Heart left ventricle (tissue), 16 donors: ENCODE results near the gene PKNOX2. TPM values are rescaled to one million over a fixed set of nuclear protein-coding genes. Genes with fewer than 3 reads are reported as not detected.

Experiments used
- ATAC-seq, 4 donors: fragments of 200-7000 bp; cut with Tn5 transposase; one replicate each; pipeline ENCODE4 v1.9.1; 2020 to 2022; ENCODE audit warnings: moderate library complexity in 4 of 4, mild to moderate bottlenecking in 3 of 4, moderate number of reproducible peaks in 1 of 4
- DNase-seq, 5 donors: peaks; one replicate each; pipeline ENCODE4 v3.0.0-alpha.2; 2020
- H3K27ac ChIP-seq, 12 donors: fragments of 200-600 bp; sonication (generic) in 4 of 12; one replicate each; pipeline versions ENCODE4 v1.5.0 to v1.8.0; 2016 to 2022; ENCODE audit warnings: mild to moderate bottlenecking in 2 of 12
- H3K27me3 ChIP-seq, 9 donors: fragments of 200-600 bp; sonication (generic) in 2 of 9; one replicate each; pipeline versions ENCODE4 v1.5.1 to v1.8.0; 2016 to 2022; ENCODE audit warnings: mild to moderate bottlenecking in 3 of 9
- H3K36me3 ChIP-seq, 9 donors: fragments of 200-600 bp; sonication (generic) in 2 of 9; one replicate each; pipeline versions ENCODE4 v1.5.0 to v1.8.0; 2018 to 2022; ENCODE audit warnings: mild to moderate bottlenecking in 2 of 9
- H3K4me1 ChIP-seq, 12 donors: fragments of 200-600 bp; sonication (generic) in 4 of 12; one replicate each; pipeline versions ENCODE4 v1.5.0 to v1.8.0; 2016 to 2022; ENCODE audit warnings: mild to moderate bottlenecking in 3 of 12
- H3K4me3 ChIP-seq, 12 donors: fragments of 200-600 bp; sonication (generic) in 4 of 12; one replicate each; pipeline versions ENCODE4 v1.5.0 to v1.8.0; 2017 to 2022; ENCODE audit warnings: mild to moderate bottlenecking in 9 of 12, moderate library complexity in 4 of 12
- H3K9me3 ChIP-seq, 12 donors: fragments of 200-600 bp; sonication (generic) in 4 of 12; one replicate each; pipeline versions ENCODE4 v1.5.0 to v1.8.0; 2016 to 2022; ENCODE audit warnings: mild to moderate bottlenecking in 1 of 12
- CTCF ChIP-seq, 12 donors: fragments of 200-600 bp; sonication (generic) in 4 of 12; IDR thresholded peaks; one replicate each; pipeline versions ENCODE4 v1.5.0 to v1.8.0; 2018 to 2022; ENCODE audit warnings: antibody characterized with exemption in 12 of 12, mild to moderate bottlenecking in 5 of 12
- POLR2A ChIP-seq, 2 donors: fragments of 450-650 bp; IDR thresholded peaks; one replicate each; pipeline ENCODE4 v1.6.1; 2017; ENCODE audit warnings: antibody characterized with exemption in 2 of 2, mild to moderate bottlenecking in 2 of 2, moderate library complexity in 2 of 2
- WGBS, 4 donors: extraction: QIAGEN DNeasy Blood & Tissue Kit in 2 of 4; methylation state at CpG; one replicate each; pipeline versions ENCODE4 v1.1.5 to v1.1.7; 2013 to 2018; 5-methylcytosine and 5-hydroxymethylcytosine counted together
- intact Hi-C, 10 donors: fragments of 100-400 bp; cut with DNase I; formaldehyde crosslinking; loops; one replicate each; pipeline versions ENCODE4 v1.11.1 to v1.14.2; 2022
- polyA plus RNA-seq, 2 donors: library from polyadenylated mRNA; stranded (reverse); fragments of 200-250 nt; gene quantifications; one replicate each; pipeline ENCODE4 v1.2.3, GENCODE V29; 2013
- total RNA-seq, 9 donors: library from RNA; depleted of rRNA in 2 of 9; stranded (reverse); fragments of >200 nt in 2 of 9; fragmentation: NEBNext Ultra II Directional in 3 of 9; extraction: Animal tissue kit (Norgen Biotek cat#: 25700) in 3 of 9; gene quantifications; one replicate each; pipeline versions ENCODE4 v1.1.0 to v1.2.4, GENCODE V29; 2016 to 2023
- donor health status: ischemic (EF 13 %, LVEDD 7.1; RV severe dilation, severe dysfunction).
- donor health status: healthy with polysubstance abuse.
- donor health status: DM: no; HTN: yes; CAD: no.
- donor health status: DM: no; HTN: no; CAD: no.
- donor health status: ischemic (EF 25% LVEDD 6.9; RV normal size, moderate dysfunction).
- donor health status: ischemic (EF 25% LVEDD 5.7; RV mildly dilated, moderate dysfunction).
- donor health status: healthy.
- donor health status: DM: yes; HTN: yes; CAD: no.
- donor health status: ischemic (EF 35%, LVEDD 5.7; RV mildly dilated, moderate dysfunction).
- donor health status: nonischemic (EF 11% LVEDD 7.7; RV severe dilation, severe dysfunction).
- donor health status: DM: yes; HTN: yes; CAD: no.
- donor health status: PGD.
- donor health status: ischemic (EF 29% LVEDD 5.4; RV normal size, mild dysfunction).
- donor health status: nonischemic (EF 23%, LVEDD 6.1; RV moderate dilation, normal function).

PKNOX2 gene
- total and polyA plus RNA-seq, 11 donors = 3.1 to 9.4 (median 4.5) TPM

GRCh38 chr11:125253795-125254525 is 89.4 kb downstream of the PKNOX2 start:
- 55 to 71% (median 61%) methylated on average over 14 of the region's 14 CpGs for WGBS, 4 donors
- intact Hi-C loops = loop anchor here in 1 of 10 donors (2.0 to 10.0 kb wide), 2 partner anchors 83 to 89 kb away; partner anchors contain the start of gene PKNOX2
- TF ChIP-seq POLR2A (IDR thresholded peaks at IDR 0.05) = no peak
- TF ChIP-seq CTCF (IDR thresholded peaks at IDR 0.05) = no peak

GRCh38 chr11:125256541-125257189 is 92.1 kb downstream of the PKNOX2 start:
- Histone ChIP-seq H3K27me3 (peaks cover 0 to 5% (median 0%) of the 10 kb centered on the region in 9 donors), H3K36me3 (no peaks in the 10 kb centered on the region), H3K4me3 (no peak overlapping the region), H3K9me3 (no peaks in the 10 kb centered on the region), H3K4me1 (peaks cover 0 to 52% (median 2%) of the 10 kb centered on the region in 12 donors), H3K27ac (peak overlapping the region in 4 of 12 donors; percentile 18 to 59 (median 45))
- ATAC-seq (no peak), DNase-seq (no peak)
- WGBS, 4 donors = 51 to 59% (median 57%) methylated on average over 6 of the region's 6 CpGs
- no peak for TF ChIP-seq CTCF (IDR thresholded peaks at IDR 0.05)
- no peak for TF ChIP-seq POLR2A (IDR thresholded peaks at IDR 0.05)
- intact Hi-C loops = loop anchor here in 1 of 10 donors (5.0 to 10.0 kb wide), 2 partner anchors 39 to 92 kb away; partner anchors contain the start of gene PKNOX2

More at GRCh38 chr11:125253795-125254525, 89.4 kb downstream of the PKNOX2 start:
- Histone ChIP-seq H3K4me1 (peaks cover 0 to 35% (median 1%) of the 10 kb centered on the region in 12 donors), H3K27ac (peak overlapping the region in 7 of 12 donors; percentile 10 to 75 (median 65)), H3K9me3 (no peaks in the 10 kb centered on the region), H3K4me3 (no peak overlapping the region), H3K27me3 (no peaks in the 10 kb centered on the region), H3K36me3 (no peaks in the 10 kb centered on the region)
- ATAC-seq (peak in 2 of 4 donors; percentile 57 to 63), DNase-seq (peak in 1 of 5 donors; percentile 44)

- DNase-seq (no peak), ATAC-seq (no peak)
- TF ChIP-seq POLR2A (IDR thresholded peaks at IDR 0.05) = no peak
- peak in 2 of 12 donors; percentile 16 to 19 for TF ChIP-seq CTCF (IDR thresholded peaks at IDR 0.05)
- intact Hi-C loops = loop anchor here in 1 of 10 donors (5.0 to 10.0 kb wide), 2 partner anchors 40 to 92 kb away; partner anchors contain the start of gene PKNOX2
- Histone ChIP-seq H3K4me1 (peaks cover 0 to 57% (median 5%) of the 10 kb centered on the region in 12 donors), H3K27me3 (peaks cover 0 to 5% (median 0%) of the 10 kb centered on the region in 9 donors), H3K4me3 (no peak overlapping the region), H3K27ac (peak overlapping the region in 1 of 12 donors; percentile 13), H3K36me3 (no peaks in the 10 kb centered on the region), H3K9me3 (no peaks in the 10 kb centered on the region)
- 71 to 85% (median 82%) methylated on average over 7 of the region's 7 CpGs for WGBS, 4 donors
Measured at GRCh38 chr11:125257190-125257579, 92.6 kb downstream of the PKNOX2 start.

GRCh38 chr11:125257751-125258150 is 93.2 kb downstream of the PKNOX2 start:
- no peaks in the 10 kb centered on the region for H3K36me3 ChIP-seq
- H3K4me1 ChIP-seq = peaks cover 0 to 61% (median 8%) of the 10 kb centered on the region in 12 donors
- H3K27ac ChIP-seq = no peak overlapping the region
- H3K4me3 ChIP-seq = no peak overlapping the region
- intact Hi-C loops = loop anchor here in 1 of 10 donors (5.0 to 10.0 kb wide), 2 partner anchors 40 to 93 kb away; partner anchors contain the start of gene PKNOX2
- DNase-seq (no peak), ATAC-seq (no peak)
- TF ChIP-seq POLR2A (IDR thresholded peaks at IDR 0.05) (no peak), CTCF (IDR thresholded peaks at IDR 0.05) (no peak)
- peaks cover 0 to 11% (median 0%) of the 10 kb centered on the region in 9 donors for H3K27me3 ChIP-seq
- WGBS, 4 donors = 91 to 97% (median 95%) methylated on average over 4 of the region's 4 CpGs
- H3K9me3 ChIP-seq = no peaks in the 10 kb centered on the region
